NCI-H2171 (cell line): ENCODE results near the gene OR2L13.
"Not testable (repeated sequence)": the region's sequence is repeated elsewhere in the genome, so short reads cannot be mapped to it uniquely, and the experiment has no call there.

Experiments
- DNase-seq: peaks from one replicate; lab custom pipeline; 2025; lab: John Stamatoyannopoulos, UW

OR2L13 gene, protein sequence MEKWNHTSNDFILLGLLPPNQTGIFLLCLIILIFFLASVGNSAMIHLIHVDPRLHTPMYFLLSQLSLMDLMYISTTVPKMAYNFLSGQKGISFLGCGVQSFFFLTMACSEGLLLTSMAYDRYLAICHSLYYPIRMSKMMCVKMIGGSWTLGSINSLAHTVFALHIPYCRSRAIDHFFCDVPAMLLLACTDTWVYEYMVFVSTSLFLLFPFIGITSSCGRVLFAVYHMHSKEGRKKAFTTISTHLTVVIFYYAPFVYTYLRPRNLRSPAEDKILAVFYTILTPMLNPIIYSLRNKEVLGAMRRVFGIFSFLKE

DNA sequence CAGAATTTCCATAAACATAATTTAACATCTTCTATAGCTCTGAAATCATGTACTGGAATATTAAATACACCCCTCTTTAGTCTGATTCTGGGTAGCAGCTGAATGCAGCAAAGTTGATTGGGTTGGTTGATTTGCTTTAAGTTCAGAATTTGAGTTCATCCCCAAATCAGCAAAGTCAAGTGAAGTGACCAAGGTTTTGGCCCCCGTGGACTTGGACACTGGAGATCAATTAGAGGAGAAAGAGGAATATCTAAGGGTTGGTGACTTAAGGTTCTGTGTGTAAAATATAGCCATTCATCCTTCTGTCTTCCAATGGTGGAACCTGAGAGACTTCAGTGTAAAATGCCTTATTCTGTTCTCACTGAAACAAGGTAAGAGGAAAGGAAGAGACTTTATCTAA, at the start of gene OR2L13:
TSS of gene OR2L13 (plus strand) at position 301 of the 400 bp plus-strand sequence. CDS start 4,192 bp downstream, outside the sequence.
- no peak for DNase-seq

DNA sequence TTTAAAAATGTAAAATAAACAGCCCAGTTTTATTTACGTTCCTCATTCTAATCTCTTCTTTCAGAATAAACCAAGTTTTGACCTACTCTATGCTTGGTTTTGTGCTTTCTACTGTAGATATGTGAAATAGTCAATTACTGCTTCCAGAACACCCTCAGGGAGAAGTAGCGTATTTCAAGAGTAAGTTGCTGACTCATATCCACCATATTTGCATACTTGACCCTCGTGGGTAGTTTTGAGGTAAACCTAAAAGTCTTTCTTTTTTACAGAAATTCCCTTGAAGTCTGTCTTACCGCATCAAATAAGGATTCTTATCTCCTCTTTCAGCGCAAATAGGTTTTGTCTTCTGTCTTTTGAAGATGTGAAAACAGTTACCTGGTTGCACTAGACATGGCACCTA, 49.8 kb upstream of the OR2L13 start:
- no peak for DNase-seq

DNA sequence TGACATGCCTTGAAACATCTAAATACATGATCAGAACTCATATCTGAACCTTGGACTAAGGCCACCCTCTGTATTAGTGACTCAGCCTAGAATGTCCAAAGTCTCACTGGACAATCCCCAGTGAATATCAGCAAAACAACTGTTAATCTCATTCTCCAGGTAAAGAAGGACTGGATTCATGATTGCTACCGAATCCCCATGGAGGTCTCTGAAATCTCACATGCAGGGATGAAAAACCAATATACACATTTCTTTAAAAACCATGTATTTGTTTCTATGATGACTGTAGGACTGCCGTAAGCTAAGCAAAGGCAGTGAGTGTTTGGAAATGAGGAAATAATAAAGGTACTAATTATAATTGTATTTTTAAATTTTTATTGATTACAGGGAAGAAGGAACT, 48.4 kb upstream of the OR2L13 start, which contains the start of gene OR2L3:
TSS of gene OR2L3 (plus strand) at position 301 of the 400 bp plus-strand sequence. CDS start 13,846 bp downstream, outside the sequence.
- no peak for DNase-seq

DNA sequence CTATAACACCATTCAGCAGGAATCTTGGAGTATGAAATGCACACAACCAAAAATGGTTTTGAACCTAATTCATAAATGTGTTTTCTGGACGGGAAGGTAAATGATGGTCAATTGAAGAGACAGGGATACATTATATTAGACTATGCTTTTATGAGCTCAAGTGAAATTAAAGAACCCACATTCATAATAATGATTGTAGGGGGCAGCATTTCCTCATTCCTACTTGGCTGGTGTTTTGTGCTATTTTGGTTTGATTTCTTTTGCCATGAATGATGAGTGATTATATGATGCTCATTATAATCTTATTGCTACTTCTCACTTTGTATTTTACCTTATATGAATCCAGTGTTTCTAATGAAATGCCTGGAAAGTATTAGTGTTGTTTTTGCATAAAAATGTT, 48.0 kb upstream of the OR2L13 start:
- DNase-seq: no peak

DNA sequence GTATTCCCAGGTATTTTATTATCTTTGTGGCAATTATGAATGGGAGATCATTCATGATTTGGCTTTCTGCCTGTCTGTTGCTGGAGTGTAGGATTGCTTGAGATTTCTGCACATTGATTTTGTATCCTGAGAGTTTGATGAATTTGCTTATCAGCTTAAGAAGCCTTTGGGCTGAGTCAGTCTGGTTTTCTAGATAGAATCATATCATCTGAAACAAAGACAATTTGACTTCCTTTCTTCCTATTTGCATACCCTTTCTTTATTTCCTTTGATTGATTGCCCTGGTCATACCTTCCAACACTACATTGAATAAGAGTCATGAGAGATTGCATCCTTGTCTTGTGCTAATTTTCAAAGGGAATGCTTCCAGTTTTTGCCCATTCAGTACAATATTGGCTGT, 40.3 kb upstream of the OR2L13 start:
- DNase-seq: no peak

DNA sequence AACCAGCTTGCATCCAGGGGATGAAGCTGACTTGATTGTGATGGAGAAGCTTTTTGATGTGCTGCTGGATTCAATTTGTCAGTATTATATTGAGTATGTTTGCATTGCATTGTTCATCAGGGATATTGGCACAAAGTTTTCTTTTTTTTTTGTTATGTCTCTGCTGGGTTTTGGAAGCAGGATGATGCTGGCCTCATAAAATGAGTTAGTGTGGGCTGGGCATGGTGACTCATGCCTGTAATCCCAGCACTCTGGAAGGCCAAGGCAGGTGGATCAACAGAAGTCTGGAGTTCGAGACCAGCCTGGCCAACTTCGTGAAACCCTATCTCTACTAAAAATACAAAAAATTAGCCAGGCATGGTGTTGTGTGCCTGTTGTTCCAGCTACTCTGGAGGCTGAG, 39.7 kb upstream of the OR2L13 start:
- DNase-seq: no peak

DNA sequence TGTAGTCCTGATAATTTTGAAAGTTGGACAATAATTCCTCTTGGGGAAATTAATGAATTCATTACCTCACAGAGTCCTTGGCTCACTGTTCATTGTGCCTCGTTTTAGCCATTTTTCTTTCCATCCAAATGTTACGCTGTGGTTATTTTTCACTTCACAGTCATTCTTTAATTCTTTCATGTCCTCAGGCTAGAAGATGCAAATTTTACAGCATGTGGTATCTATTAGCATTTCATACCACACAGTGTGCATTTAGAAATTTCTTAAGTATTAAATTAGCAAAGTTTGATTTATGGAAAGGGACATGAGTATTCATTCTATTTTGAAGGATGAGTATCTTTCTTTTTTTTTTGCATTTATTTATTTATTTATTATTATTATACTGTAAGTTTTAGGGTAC, 29.9 kb upstream of the OR2L13 start:
- DNase-seq: no peak

DNA sequence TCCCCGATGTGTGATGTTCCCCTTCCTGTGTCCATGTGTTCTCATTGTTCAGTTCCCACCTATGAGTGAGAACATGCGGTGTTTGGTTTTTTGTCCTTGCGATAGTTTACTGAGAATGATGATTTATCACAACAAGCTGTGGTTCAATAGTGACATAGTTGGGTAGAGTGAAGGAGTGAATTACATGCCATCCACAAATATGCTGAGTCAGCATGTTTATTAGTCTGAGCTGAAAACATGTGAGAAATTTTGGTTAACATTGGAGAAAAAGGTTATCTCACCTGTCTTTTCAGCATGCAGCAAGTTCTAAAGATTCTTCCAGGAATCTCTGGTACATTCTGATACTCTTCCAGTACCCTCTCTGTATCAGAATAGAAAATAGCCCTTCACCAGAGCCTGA, 29.4 kb upstream of the OR2L13 start:
- DNase-seq: no peak

DNA sequence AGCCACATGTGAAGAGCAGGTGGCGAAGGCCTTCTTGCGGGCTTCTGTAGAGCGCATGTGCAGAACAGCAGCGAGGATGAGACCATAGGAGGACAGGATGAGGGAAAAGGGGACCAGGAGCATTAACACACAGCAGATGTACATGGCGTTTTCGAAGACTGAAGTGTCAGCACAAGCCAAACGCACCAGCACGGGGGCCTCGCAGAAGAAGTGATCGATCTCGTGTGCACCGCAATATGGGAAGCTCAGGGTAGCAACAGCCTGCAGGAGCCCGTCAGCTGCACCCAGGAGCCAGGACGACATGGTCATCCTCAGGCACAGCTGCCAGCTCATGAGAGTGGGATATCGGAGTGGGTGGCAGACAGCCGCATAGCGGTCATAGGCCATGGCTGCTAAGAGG, 11.1 kb upstream of the OR2L13 start:
- not testable (repeated sequence) for DNase-seq

DNA sequence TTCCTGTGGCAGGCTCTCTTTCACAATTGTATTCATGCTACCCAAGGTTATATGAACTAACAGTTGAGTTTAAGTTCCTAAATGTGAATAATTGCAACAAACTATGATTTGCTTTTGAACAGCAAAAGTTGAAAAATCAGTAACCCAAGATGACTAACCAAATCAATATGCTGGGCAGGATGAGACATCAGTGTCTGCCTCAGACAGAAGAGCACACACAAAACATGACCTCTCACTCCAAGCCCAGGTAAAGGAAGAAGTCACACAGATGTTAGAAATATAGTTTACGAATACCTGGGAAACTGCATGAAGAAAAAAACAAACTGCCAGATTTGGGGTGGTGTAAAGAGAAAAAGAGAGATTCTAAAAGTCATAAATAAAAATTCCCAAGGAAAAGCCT, 3.5 kb downstream of the OR2L13 start:
- no peak for DNase-seq

DNA sequence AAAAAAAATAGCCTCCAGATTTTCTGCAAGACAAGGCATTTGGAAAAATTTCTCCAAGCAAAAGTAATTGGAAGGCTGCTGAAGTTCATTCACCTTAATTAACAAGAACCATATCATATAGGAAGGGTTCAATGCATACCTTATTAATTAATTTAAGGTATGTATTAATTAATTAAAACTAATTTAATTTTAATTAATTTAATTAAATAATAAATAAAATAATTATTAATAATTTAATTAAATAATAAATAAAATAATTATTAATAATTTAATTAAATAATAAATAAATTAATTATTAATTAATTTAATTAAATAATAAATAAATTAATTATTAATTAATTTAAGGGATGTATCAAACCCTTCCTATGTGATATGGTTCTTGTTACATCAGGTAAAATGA, 7.9 kb downstream of the OR2L13 start:
- no peak for DNase-seq

DNA sequence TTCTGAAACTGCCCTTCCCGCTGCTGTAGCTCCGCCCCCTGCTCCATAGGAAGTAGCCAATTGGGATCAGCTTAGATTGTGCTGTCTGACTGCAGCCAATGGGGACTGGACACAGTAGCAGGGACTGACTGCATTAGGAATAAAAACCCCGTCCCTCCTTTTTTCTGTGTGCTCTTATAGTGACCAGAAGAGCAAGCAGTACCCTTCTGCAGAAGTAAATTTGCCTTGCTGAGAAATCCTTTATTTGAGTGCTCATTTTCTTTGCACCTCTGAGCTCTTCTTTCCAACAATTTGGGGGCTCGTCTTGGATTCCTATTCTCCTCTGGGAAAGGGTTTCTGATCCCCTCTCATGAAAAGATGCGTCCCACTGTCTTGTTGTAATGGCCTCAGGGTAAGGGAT, 16.2 kb downstream of the OR2L13 start:
- no peak for DNase-seq

DNA sequence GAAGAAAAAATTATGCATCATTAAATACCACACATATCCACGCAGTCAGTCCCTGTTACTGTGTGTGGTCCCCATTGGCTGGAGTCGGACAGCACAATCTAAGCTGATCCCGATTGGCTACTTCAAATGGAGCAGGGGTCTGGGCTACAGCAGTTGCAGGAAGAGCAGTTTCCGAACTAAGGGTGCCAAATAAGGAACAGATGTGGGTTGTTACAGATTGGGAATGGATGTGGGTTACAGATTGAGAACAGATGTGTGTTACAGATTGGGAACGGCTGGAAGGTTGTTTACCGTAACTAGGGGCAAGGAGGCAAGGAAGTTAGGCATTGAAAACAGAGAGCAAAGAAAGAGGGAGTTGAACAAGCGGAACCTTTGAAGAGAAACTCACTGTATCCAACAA, 19.9 kb downstream of the OR2L13 start:
- DNase-seq: no peak

DNA sequence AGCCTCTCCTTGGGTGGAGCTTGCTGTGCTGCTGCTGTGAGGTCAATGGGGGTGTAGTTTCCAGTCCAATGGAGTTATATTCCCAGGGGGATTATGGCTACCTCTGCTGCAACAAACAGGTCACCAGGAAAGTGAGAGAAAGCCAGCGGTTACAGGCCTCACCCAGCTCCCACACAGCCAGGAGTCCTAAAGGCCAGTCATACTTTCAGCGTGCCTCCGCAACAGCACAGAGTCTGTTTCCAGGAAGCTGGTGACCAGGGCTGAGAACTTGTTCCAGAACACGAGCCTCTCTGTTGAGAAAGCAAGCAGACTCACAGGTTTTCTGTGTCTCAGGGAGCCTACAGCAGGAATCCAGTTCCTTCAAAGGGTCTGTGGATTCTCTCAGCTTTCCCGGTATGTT, 32.7 kb downstream of the OR2L13 start:
- DNase-seq: no peak

DNA sequence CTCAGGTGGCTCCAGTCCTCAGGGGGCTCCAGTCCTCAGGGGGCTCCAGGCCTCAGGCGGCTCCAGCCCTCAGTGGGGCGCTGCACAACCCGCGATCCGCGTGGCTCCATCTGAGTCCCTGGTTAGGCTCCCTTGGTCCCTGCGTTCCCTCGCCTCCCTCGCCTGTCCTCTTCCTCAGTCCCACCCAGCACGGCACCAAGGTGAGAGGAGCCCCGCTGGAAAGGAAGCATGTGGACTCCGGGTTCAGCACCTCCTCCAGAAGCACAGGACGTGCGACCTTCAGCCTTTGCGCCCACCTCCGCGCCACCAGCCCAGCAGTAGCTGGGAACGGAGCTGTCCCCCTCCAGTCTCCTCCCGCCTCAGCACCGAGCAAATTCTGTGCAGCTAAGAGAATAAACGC, 41.8 kb downstream of the OR2L13 start:
- DNase-seq: no peak

DNA sequence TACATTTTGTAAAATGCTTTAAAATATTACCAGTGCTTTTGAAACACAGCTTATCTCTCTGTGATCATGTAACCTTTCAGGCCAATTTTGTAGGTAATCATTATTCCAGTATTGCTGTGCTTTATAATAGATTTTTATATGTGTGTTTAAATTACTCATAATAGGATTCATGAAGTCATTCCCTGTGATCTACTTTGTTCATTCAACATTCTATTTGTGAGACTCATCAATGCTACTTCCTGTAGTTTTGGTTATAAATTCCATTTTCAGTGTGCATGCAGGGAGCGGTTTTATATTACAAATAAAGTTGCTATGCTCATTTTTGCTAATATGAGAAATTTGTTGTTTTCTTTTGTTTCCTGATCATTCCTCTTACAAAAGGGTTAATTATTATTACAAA, 45.9 kb downstream of the OR2L13 start:
- no peak for DNase-seq

DNA sequence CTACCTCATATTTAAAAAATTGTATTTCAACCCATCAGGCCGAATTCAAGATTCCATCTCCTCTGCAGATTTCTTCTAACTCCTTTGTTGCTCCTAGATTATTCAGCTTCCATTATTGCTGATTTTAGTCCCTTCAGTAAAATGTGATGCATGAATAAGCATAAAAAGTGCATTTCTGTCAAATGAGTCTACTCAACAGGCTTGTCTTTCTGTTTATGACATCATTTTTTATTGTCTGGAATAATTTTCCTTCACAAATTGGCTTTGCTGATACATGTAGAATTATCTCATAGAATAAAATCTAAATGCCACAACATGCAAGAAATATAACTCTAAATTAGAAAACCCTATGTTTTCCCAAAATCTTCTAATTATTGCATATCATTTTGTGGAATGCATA, 48.3 kb downstream of the OR2L13 start:
- no peak for DNase-seq

DNA sequence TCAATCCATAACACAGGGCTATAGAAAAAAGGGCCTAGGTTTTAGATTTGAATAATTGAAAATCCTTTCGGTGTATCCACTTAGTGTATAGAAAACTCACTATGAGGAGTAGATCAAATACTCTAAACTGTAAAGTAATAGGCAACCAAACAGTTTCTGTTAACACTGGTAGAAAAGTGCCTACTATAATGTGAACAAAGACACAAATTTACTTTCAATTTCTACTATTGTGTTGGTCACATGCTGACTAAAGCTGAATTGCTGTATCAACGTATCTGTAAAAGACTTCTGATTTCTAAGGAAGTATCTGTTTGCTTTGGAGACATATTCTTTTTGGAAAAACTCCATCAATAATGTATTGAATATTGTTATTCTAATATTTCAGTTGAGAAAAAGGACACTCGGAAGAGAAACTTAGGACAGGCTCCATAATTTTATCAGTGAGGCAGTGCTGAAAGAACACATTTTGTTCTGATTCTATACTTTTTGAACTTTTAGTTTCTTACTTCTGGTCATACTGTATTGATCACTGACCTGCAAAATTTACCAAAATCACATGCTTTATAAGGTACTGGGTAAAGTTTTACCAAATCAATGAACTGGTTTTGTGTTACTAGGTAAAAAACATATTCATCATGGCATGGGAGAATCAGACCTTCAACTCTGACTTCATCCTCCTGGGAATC, 49.7 kb downstream of the OR2L13 start, which contains the start of gene OR2M5:
TSS of gene OR2M5 (plus strand) at position 636 of the 686 bp plus-strand sequence. CDS start at position 636, 0 bp downstream.
- DNase-seq: no peak
